Body of pancreas (tissue), 4 donors: ENCODE results near the gene CLECL1. TPM values are rescaled to one million over a fixed set of nuclear protein-coding genes. Genes with fewer than 3 reads are reported as not detected.
"Not testable (repeated sequence)": the region's sequence is repeated elsewhere in the genome, so short reads cannot be mapped to it uniquely, and the experiment has no call there.

Source experiments
- ATAC-seq: fragments of 150-250 bp; one replicate; pipeline ENCODE4 v1.9.1; 2016
- DNase-seq, 4 donors: peaks; one replicate each; pipeline ENCODE4 v3.0.0-alpha.2; 2019
- H3K27ac ChIP-seq, 4 donors: fragments of 200-600 bp; sonication (generic); 1 replicate in 3 of 4; 2 replicates in 1 of 4; pipeline versions ENCODE4 v1.5.1 to v1.6.1; 2016 to 2019; ENCODE audit warnings: mild to moderate bottlenecking in 1 of 4, mixed read lengths in 1 of 4, moderate library complexity in 1 of 4
- H3K27me3 ChIP-seq, 2 donors: fragments of 200-600 bp; sonication (generic); one replicate each; pipeline ENCODE4 v1.6.0; 2016; ENCODE audit warnings: mild to moderate bottlenecking in 1 of 2
- H3K36me3 ChIP-seq, 2 donors: fragments of 200-600 bp; sonication (generic); replicated peaks in 1 of 2; 2 replicates each; pipeline ENCODE4 v1.5.1; 2016; ENCODE audit warnings: low read depth in 2 of 2; ENCODE audit not compliant: insufficient read depth in 1 of 2
- H3K4me1 ChIP-seq: fragments of 200-600 bp; sonication (generic); one replicate; pipeline ENCODE4 v1.6.0; 2016
- H3K4me3 ChIP-seq, 2 donors: fragments of 200-600 bp; sonication (generic); 1 replicate in 1 of 2; 2 replicates in 1 of 2; pipeline ENCODE4 v1.5.1; 2016 to 2019
- H3K9me3 ChIP-seq, 3 donors: fragments of 200-600 bp; sonication (generic); 1 replicate in 2 of 3; 2 replicates in 1 of 3; pipeline ENCODE4 v1.5.1; 2016
- POLR2A ChIP-seq, 3 donors: fragments of 450-650 bp; IDR thresholded peaks; one replicate each; pipeline ENCODE4 v1.6.1; 2016; ENCODE audit warnings: antibody characterized with exemption in 3 of 3, mild to moderate bottlenecking in 2 of 3
- WGBS, 2 donors: methylation state at CpG; one replicate each; pipeline ENCODE4 v1.1.5; 2017; 5-methylcytosine and 5-hydroxymethylcytosine counted together
- intact Hi-C: fragments of 100-400 bp; cut with DNase I; formaldehyde crosslinking; loops from one replicate; pipeline ENCODE4 v1.15.1; 2023
- total RNA-seq, 2 donors: library from RNA; depleted of rRNA; stranded (reverse); fragments of >200 nt; gene quantifications; one replicate each; pipeline ENCODE4 v1.1.0, GENCODE V29; 2016
- TF ChIP-seq, protein P1 (sequence below), 7 experiments: fragments of 450-650 bp in 4 of 7; fragments of 200-600 bp in 3 of 7; sonication (generic) in 3 of 7; IDR thresholded peaks; one replicate each; pipeline ENCODE4 v1.5.1; 2016 to 2019; ENCODE audit warnings: antibody characterized with exemption in 7 of 7

The CLECL1 gene
- total RNA-seq, 2 donors from 2014 or later = not detected

DNA sequence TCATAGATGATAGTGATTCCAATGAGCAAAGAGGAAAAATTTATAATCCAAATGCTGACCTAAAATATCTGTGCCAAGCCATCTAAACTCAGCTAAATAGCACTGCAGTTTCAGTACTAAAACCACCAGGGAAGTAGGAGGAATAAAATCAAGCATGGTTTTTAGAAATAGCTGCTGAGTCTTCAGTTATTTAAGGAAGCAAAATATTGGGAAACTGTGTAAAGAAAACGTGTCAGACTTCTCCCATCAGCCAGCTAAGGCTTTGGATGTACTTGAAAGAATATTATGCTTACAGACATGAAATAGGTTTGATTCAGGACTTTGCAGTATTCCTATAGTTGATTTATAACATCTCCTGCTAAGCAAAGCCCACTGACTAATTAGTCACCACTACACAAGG, 38.7 kb downstream of the CLECL1 start:
- WGBS, 2 donors = 42 to 53% methylated on average over 1 of the region's 1 CpG
- Histone ChIP-seq H3K36me3 (peaks cover 0 to 1% of the 10 kb centered on the region in 2 donors), H3K4me3 (no peak overlapping the region), H3K27me3 (no peaks in the 10 kb centered on the region), H3K27ac (no peak overlapping the region), H3K4me1 (no peaks in the 10 kb centered on the region), H3K9me3 (no peaks in the 10 kb centered on the region)
- no peak for ATAC-seq
- TF ChIP-seq, protein P1, sequence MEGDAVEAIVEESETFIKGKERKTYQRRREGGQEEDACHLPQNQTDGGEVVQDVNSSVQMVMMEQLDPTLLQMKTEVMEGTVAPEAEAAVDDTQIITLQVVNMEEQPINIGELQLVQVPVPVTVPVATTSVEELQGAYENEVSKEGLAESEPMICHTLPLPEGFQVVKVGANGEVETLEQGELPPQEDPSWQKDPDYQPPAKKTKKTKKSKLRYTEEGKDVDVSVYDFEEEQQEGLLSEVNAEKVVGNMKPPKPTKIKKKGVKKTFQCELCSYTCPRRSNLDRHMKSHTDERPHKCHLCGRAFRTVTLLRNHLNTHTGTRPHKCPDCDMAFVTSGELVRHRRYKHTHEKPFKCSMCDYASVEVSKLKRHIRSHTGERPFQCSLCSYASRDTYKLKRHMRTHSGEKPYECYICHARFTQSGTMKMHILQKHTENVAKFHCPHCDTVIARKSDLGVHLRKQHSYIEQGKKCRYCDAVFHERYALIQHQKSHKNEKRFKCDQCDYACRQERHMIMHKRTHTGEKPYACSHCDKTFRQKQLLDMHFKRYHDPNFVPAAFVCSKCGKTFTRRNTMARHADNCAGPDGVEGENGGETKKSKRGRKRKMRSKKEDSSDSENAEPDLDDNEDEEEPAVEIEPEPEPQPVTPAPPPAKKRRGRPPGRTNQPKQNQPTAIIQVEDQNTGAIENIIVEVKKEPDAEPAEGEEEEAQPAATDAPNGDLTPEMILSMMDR (IDR thresholded peaks at IDR 0.05) = no peak
- TF ChIP-seq POLR2A (IDR thresholded peaks at IDR 0.05) = no peak
- intact Hi-C loops = no loop called here
- no peak for DNase-seq

DNA sequence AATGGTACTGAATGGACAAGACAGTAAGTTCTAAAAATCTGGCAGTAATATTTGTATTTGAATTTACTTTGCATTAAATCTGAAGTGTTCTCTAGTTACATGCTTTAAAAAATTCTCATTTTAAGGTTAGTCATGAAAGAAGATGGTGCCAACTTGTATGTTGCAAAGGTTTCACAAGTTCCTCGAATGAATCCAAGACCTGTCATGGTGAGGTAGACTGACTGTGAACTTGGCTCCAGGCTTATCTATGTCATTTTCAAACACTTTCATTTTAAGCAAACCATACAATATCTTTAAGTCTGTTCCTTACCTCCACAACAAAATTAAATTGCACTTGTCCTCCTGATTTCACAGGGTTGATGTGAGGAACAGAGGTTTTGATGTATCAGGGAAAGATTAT, 40.0 kb downstream of the CLECL1 start:
- Histone ChIP-seq H3K36me3 (peaks cover 5 to 6% of the 10 kb centered on the region in 2 donors), H3K4me3 (no peak overlapping the region), H3K27ac (no peak overlapping the region), H3K27me3 (no peaks in the 10 kb centered on the region), H3K9me3 (no peaks in the 10 kb centered on the region), H3K4me1 (no peaks in the 10 kb centered on the region)
- intact Hi-C loops = no loop called here
- WGBS, 2 donors = 81 to 90% methylated on average over 1 of the region's 1 CpG
- TF ChIP-seq, protein P1 (IDR thresholded peaks at IDR 0.05) = no peak
- no peak for TF ChIP-seq POLR2A (IDR thresholded peaks at IDR 0.05)
- DNase-seq (no peak), ATAC-seq (no peak)

DNA sequence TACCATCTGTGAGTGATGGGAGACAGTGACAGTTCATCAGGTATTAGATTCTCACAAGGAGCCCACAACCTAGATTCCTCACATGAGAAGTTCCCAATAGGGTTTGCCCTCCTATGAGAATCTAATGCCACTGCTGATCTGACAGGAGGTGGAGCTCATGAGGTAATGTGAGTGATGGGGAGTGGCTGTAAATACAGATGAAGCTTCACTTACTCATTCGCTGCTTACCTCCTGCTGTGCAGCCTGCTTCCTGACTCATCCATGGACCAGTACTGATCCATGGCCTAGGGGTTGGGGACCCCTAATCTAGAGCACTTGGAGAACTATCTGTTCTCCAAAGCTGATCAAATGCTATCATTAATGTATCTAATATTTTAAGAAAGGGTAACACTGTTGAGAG, 45.7 kb downstream of the CLECL1 start:
- no peaks in the 10 kb centered on the region for H3K4me1 ChIP-seq
- H3K36me3 ChIP-seq = peaks cover 5 to 6% of the 10 kb centered on the region in 2 donors
- no peaks in the 10 kb centered on the region for H3K9me3 ChIP-seq
- H3K4me3 ChIP-seq = no peak overlapping the region
- no peak for TF ChIP-seq POLR2A (IDR thresholded peaks at IDR 0.05)
- TF ChIP-seq, protein P1 (IDR thresholded peaks at IDR 0.05) = no peak
- H3K27me3 ChIP-seq = no peaks in the 10 kb centered on the region
- intact Hi-C loops = no loop called here
- WGBS, 2 donors = 70 to 84% methylated on average over 1 of the region's 1 CpG
- no peak for DNase-seq
- no peak for ATAC-seq
- no peak overlapping the region for H3K27ac ChIP-seq

DNA sequence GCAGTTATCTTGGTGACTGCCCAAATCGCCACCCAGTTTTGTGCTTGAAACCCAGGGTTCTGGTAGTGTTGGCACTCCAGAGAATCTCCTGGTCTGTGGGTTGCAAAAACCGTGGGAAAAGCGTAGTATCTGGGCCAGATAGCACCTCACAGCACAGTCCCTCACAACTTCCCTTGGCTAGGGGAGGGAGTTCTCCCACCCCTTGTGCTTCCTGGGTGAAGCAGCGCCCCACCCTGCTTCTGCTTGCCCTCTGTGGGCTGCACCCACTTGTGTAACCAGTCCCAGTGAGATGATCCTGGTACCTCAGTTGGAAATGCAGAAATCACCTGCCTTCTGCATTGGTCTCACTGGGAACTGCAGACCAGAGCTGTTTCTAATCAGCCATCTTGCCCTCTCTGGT, 47.0 kb downstream of the CLECL1 start:
- ATAC-seq (no peak), DNase-seq (no peak)
- no peak for TF ChIP-seq POLR2A (IDR thresholded peaks at IDR 0.05)
- TF ChIP-seq, protein P1 (IDR thresholded peaks at IDR 0.05) = no peak
- Histone ChIP-seq H3K4me1 (no peaks in the 10 kb centered on the region), H3K27ac (no peak overlapping the region), H3K9me3 (no peaks in the 10 kb centered on the region), H3K4me3 (no peak overlapping the region), H3K27me3 (no peaks in the 10 kb centered on the region), H3K36me3 (peaks cover 5 to 6% of the 10 kb centered on the region in 2 donors)
- 69 to 70% methylated on average over 3 to 4 of the region's 4 CpGs for WGBS, 2 donors
- intact Hi-C loops = no loop called here

DNA sequence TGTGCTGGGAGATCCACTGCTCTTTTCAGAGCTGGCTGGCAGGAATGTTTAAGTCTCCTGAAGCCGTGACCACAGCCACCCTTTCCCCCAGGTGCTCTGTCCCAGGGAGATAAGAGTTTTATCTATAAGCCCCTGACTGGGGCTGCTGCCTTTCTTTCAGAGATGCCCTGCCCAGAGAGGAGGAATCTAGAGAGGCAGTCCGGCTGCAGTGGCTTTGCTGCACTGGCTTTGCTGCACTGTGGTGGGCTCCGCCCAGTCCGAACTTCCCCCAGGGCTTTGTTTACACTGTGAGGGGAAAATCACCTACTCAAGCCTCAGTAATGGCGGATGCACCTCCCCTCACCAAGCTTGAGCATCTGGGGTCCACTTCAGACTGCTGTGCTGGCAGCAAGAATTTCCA, 47.5 kb downstream of the CLECL1 start:
- H3K36me3 ChIP-seq, H3K4me1 ChIP-seq, H3K27ac ChIP-seq, DNase-seq, H3K4me3 ChIP-seq, H3K9me3 ChIP-seq, ATAC-seq, H3K27me3 ChIP-seq, intact Hi-C loops: not testable (repeated sequence)
- WGBS, 2 donors = 17 to 85% methylated on average over 1 to 5 of the region's 5 CpGs

DNA sequence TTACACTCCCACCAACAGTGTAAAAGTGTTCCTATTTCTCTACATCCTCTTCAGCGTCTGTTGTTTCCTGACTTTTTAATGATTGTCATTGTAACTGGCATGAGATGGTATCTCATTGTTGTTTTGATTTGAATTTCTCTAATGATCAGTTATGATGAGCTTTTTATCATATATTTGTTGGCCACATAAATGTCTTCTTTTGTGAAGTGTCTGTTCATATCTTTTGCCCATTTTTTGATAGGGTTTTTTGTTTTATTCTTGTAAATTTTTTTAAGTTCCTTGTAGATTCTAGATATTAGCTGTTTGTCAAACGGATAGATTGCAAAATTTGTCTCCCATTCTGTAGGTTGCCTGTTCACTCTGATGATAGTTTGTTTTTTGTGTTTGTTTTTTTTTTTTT, 49.9 kb downstream of the CLECL1 start:
- H3K27me3 ChIP-seq, DNase-seq, H3K9me3 ChIP-seq, H3K4me1 ChIP-seq, ATAC-seq, H3K4me3 ChIP-seq, H3K36me3 ChIP-seq, intact Hi-C loops, H3K27ac ChIP-seq: not testable (repeated sequence)
- WGBS, 2 donors = 88 to 93% methylated on average over 2 of the region's 2 CpGs

DNA sequence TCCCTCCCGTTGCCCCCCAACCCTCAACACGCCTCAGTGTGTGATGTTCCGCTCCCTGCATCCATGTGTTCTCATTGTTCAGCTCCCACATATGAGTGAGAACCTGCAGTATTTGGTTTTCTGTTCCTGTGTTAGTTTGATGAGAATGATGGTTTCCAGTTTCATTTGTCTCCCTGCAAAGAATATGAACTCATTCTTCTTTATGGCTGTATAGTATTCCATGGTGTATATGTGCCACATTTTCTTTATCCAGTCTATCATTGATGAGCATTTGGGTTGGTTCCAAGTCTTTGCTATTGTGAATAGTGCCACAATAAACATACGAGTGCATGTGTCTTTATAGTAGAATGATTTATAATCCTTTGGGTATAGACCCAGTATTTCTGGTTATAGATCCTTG, 50.4 kb downstream of the CLECL1 start:
- H3K4me3 ChIP-seq, H3K4me1 ChIP-seq, H3K27me3 ChIP-seq, intact Hi-C loops, DNase-seq, H3K27ac ChIP-seq, H3K9me3 ChIP-seq, ATAC-seq, H3K36me3 ChIP-seq: not testable (repeated sequence)
- 92 to 97% methylated on average over 4 of the region's 4 CpGs for WGBS, 2 donors
